DMS153 (cell line): Measurements from ENCODE around the gene PIEZO2.

Source experiments
- DNase-seq: peaks from one replicate; lab custom pipeline; 2025; lab: John Stamatoyannopoulos, UW

PIEZO2 gene

DNA sequence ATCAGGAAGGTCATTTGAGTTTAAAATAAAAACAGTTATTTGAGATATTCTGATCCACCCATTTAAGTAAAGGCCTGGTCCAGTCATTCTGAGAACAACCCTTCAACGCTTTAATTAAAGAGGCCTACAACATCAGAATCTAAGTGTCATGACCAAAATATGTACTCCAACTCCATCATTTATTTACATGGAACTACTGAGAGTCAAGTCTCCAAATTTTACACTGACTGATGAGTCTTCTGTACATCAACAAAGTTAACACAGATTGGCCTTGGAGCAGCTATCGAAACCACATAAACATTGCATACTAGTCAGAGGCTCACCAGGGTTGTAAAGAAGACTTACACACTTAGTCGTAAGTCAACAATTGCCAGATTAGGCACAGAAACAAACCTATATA lies 37.1 kb downstream of the PIEZO2 start:
- no peak for DNase-seq

DNA sequence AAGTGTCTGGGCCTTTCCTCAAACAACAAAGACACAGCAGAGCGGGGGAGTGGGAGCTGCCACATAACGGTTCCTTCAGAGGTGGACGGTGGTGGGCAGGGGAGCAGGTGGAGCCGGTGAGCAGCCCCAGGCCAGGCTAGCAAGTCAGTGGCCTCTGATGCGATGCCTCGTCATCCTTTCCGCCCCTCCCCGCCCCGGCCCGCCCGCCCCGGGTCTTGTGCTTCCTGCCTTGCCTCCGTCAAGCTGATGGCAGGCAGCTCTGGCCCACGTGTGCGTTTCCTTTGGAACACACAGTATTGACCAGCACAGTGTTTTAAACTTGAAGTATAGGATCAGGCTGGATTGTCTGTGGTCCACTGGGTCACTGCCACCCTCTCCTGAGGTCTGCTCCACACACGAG lies 38.9 kb downstream of the PIEZO2 start:
- DNase-seq, result no peak

DNA sequence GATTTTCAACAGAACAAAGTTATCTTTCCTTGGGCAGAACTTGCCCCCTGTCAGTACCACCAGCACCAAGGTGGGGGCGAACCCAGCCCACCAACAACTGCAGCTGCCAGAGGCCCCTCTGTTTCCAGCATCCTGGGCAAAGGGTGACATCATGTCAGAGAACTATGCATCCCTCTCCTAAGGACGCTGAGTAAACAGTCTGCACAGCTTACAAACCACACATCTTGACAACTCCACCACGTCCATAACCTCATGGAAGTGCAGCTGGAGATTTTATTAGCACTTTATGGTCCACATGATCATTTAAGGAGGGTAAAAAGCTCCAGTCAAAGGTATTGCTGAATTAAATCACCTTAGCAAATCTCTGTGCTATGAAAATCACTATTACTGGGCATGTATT lies 40.4 kb downstream of the PIEZO2 start:
- no peak for DNase-seq

DNA sequence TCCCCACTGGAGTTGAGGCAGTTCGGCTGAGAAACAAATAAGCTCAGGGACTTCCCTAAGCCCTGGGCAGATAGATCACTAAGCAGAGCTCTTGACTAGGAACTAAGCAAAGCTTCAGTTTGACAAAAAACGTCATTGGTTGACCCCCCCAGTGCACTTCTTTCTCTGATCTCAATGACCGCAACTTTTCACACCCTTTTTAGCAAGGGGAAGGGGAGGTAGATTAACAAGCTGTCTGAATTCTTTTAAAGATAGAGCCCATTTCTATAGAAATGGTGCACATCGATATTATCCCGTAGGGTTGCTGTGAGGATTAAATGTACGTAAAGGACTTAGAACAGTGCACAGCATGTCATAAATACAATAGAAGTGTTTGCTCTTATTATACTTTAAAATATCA lies 42.5 kb downstream of the PIEZO2 start:
- no peak for DNase-seq

DNA sequence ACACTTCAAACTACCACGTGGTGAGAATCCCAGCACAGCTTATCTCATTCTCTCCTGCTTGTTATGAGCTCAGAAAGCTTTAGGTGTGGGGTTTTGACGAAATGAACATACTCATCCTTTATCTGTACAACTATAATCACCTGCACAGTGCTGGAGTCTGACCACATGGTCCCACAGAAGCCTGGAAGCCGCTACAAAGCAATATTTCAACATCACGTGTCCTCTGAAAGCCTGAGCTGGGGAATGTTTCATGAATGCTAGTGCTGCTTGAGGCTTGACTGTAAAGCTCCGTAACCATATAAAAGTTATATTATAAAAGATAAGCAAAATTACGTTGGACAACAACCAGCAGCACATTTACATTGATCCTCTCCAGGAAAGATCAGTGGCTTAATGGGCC lies 43.9 kb downstream of the PIEZO2 start:
- no peak for DNase-seq

DNA sequence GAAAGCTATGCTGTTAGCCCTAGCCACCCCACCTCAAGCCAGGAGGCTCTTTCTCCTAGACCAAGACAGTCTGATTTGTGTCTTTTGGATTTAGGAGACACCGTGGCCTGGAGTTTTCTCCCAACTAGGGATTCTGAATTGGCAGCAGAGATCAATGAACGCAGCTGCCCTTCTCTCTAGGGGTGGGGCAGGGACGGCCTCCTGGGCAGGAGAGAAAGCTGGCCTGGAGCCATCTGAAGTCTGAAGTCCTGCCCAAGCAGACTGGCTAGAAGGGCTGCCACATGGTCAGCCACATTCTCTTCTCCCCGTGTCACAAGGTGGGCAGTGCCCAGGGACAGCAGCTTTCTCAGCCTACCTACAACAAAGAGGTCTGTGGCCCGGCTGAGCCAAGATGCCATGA lies 45.1 kb downstream of the PIEZO2 start:
- no peak for DNase-seq

DNA sequence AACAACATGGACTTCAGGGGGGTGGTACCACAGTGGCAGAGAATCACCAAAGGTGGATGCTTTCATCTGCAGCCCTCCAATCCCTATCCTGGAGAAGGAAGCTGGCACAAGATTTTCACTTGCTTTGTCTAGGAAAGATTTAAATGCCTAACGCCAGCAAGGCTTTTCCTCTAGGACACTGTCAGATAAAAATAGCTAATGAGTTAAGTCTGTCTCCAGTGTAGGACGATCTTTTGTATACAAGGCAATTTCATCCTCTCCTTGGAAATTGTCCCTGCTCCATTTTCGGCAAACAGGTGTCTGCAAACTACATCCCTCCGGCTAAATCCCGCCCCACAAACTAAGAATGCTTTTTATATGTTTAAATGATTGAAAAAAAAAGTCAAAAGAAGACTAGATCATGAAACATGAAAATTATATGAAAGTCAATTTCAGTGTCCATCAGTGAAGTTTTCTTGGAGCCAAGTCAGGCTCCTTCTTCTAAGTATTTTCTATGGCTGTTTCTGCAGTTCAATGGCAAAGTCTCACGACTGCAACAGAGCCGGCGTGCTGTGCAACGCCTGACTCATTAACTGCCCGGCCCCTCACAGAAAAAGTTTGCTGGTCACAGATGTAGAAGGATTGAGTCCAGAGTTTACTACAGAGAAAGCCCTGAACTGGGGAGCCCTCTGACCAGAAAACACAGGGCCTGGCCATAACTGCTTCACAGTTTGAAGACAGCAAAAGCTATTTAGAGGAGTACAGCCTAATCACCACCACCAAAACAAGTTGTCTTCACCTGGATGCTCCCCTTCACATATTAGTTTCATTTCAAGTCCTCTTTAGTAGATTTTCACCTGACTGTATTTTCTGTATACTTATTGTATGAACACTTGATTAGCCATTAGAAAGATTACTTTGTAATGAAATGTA lies 52.3 kb downstream of the PIEZO2 start:
- no peak for DNase-seq

DNA sequence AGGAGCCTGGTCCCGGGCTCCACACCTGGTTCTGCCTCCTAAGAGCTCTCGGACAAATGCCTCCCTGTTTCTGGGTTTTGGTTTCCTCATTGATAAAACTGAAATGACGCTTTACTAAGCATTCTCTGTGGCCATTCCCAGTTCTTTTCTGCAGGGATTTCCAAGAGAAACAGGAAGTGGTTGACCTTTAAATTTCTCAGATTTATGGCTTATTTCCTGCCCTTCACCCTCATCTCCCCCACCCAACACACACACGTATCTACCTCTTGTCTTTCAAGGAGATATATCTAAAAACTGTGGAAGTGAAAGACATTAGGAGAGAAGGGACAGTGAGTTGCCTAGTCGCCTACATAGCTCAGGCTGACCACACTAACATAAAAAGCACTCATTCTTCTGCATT lies 53.0 kb downstream of the PIEZO2 start:
- DNase-seq, result no peak

DNA sequence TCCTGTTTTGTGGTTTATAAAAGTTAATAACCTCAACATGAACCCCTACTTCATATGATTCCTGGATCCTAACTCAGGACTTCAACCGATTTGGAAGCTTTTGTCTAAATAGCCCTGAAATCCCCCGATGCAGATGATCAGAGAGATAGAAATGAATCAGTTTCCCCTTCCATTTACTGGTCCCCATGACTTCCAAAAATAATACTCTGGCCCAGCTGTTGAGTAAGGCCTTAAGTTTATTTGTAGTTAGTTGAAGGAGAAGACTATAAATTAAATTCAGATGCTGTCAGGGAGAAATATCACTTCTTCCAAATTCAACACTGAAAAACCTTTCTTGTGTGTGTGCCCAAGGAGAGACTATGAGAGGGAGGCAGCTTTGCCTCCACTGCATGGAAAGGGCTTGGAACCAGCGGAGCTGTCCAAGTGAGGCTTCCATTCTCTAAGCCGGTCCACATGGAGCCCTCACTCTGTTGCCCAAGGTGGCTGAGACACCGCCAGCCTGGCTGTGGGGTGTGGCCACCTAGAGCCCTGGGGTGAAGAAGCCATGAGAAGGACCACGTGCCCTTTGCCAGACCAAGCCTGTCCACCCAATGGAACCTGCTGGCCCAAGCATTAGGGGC lies 53.6 kb downstream of the PIEZO2 start:
- no peak for DNase-seq

DNA sequence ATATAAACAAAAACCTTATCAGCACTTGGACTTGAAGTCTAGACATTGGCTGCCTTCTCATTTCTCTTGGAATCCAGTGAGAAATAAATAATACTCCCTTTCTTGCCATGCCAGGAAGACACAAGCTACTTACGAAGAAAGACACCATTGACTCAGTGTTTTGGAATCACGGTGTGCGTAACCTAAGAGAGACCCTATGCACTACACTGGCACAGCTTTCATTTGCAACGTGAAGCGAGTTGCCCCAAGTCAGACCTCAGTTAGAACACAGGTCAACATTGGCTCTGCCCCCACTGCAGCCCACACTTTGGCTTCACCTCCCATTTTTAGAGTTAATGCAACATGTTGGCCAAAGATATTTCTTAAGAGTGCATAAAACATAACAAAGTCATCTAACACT lies 54.2 kb downstream of the PIEZO2 start:
- no peak for DNase-seq

DNA sequence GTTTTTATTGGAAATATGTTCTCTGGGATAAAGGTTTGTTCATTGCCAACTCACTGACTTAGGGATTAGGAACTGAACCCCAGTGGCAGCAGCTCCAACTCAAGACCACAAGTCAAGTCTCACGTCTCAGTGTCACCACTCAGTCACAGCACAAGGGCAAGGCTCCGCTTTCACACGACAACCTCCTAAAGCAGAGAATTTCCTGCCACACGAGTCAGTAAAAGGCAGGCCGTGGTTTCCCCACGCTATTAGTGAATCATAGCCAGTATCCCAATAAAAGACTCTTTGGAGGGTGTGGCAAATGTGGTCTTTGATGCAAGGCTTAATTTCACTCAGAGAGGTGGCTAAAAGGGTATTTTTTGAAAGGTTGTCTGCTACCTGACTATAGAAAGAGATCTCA lies 57.6 kb downstream of the PIEZO2 start:
- DNase-seq, result no peak

DNA sequence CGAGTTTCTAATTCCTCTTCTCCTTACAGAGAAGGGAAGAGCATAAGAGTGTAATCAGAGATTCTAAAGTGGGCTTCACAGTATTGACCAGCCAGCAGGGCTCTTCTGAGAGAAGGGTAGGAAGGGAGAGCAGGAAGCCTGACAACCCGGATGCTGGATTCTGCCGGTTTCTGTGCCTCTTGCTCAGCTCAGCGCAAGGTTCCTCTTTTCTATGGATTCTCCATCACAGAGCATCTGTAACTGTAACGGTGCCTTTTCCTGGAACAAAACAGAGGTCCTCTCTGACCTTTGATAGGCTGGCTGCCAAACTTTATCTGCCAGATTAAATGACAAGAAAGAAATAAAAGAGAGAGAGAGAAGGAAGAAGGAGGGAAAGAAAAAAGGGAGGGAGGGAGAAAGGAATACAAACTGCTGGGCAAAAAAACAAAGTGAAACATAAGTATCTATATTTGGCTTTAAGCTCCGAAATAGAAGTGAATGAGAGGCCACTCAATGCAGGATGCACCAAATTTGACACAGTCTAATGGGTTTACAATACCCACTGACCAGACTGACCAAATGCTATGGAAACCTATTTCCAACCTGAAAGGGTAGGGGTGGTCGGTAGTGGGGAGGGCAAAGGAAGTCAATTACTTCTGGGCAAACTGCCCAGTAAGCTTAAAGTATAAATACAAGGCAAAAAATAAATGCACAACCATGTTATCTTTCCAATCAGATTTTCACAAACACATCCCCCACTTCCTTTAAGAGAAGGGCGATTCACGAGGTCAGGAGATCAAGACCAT lies 59.2 kb downstream of the PIEZO2 start:
- no peak for DNase-seq

DNA sequence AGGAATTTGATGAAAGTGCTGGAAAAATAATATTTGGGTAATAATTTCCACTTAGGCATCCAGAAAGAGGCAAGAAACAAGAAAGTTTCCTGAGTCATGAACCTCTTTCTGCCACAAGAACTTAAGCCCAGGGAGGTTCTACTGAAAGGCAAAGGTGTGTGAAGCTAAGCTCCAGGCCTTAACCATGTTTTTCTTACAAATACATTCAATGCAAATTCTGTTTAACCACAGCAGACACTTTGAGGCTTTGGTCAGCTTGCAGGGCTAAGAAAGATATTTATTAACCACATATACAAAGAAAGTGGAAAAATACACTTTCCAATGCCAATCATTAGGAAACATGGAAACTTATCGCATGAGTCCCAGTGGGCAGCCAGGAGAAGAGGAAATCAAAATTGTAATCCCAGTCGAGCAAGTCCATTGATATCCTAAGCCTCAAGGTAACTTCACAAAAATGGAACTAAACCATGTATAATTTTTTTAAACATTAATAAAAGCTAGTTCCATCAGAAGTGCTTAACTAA lies 68.3 kb downstream of the PIEZO2 start:
- DNase-seq, result no peak

DNA sequence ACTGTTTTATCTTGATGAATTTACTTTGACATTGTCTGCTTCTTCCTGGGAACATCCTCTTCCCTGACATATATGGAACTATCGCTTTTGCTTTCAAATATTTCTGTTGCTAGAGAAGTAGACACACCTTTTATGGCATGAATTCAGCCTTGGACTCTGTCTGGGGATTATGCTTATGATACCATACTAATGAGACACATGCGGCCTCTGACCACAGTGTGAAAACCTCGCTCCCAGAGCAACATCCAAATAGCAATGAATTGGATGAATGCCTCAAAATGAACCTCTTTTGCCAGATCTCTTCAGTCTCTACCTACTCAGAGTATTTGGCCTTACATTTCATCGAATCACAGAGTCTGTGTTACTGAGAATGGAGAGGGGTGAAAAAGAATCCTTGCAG lies 70.9 kb downstream of the PIEZO2 start:
- DNase-seq, result no peak

DNA sequence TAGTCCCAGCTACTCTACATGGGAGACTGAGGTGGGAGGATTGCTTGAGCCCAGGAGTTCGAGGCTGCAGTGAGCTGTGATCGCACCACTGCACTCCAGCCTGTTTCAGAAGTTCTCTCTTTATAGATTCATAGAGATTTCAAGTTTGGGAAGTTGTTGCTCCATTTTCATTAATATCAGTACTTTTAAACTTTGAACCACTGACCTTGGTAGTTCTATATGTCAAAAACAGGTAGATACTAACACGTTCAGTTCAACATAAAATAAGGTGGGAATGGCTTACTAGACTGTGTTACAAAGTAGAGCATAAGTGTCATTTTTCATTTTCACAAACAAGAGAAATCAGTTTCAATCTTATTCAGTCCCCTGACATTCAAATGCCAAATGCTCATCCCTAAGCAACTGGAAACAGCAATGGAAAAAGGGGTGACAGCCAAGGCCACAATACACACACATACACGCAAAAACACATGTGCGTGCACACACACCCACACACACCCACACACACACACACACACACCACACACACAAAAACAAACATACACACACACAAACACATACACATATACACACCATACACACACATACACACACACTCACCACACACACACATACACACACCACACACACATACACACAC lies 71.7 kb downstream of the PIEZO2 start:
- no peak for DNase-seq

DNA sequence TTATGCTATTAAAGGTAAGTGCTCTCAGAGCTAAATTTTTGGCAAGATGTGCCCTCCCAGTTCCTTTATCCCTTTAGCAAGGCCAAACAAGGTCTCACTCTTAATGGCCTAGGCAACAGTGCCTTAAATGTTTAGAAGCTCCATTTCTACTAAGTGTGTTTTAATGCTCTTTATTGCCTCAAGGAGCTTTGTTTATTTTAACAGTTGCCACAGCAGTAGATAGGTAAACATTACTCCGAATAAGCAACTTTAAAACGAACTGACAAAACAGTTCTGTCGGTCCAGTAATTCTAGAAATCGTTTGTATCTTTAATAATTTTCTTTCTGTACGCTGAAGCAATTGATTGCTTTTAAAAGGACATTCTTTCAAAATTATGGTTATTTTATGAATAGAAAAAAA lies 74.5 kb downstream of the PIEZO2 start:
- peak; percentile 51 for DNase-seq

DNA sequence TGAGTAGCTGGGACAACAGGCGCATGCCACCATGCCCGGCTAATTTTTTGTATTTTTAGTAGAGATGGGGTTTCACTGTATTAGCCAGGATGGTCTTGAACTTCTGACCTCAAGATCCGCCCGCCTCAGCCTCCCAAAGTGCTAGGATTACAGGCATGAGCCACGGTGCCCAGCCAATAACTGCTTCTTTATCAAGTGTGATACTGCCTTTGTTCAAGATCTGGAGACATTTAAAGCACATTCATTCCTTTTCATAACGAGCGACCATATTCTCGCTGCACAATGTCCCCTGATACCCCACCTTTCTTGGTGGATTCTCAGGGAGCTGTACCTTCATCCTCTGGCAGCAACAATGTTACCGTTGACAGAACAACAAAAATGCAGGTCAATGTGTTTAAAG lies 75.4 kb downstream of the PIEZO2 start:
- DNase-seq, result no peak

DNA sequence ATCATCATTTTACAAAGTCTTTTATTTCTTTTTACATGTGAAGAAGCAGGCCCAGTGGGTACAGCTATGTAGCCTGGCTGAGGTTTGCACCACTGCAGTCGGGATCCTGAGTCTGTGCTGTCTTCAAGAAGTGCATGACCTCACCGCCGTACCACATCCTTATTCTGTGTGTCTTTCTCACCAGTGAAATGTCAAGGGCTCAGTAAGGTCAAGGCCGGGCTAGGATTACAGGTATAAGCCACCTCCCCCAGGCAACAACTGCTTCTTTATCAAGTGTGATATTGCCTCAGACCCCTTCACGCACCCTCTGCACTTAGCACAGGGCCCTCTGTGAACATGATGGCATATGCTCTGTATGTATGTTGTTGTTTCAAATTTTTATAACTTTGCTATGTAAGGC lies 76.7 kb downstream of the PIEZO2 start:
- DNase-seq, result no peak

DNA sequence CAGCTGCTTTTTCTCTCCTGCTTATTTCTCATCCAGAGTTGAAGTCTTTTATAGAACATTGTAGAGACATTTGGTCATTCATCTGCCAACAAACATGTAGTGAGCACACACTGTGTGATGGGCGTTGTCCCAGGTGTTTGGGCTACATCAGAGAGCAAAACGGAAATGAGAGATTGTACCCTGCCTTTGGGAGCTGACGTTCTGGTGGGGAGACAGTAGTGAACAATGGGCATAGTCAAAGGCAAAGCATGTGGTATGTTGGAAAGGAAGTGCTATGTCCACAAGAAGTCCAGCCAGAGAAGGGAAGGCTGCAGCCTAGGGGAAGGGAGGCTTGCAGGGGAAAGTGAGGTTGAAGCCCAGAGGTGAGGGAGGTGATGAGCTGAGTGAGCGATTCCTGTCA lies 78.1 kb downstream of the PIEZO2 start:
- DNase-seq, result no peak

DNA sequence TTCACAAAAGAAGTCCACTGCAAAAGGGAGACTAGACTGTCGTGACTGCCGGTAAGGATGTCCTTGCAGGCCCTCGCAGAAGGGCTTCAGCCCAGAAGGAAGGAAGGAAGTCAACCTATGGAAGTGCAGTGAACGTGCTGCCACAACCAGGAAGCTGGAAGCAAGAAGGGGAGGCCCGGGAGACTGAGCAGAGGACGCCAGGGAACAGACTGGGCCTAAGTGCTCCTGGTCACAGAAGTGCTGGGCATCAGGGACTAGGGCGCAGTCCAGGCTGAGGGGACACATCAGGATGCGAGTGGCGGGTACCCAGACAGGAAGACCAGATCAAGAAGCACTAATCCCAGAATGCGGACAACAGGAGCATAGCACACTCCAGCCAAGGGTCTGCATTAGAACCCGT lies 78.8 kb downstream of the PIEZO2 start:
- DNase-seq, result no peak

DNA sequence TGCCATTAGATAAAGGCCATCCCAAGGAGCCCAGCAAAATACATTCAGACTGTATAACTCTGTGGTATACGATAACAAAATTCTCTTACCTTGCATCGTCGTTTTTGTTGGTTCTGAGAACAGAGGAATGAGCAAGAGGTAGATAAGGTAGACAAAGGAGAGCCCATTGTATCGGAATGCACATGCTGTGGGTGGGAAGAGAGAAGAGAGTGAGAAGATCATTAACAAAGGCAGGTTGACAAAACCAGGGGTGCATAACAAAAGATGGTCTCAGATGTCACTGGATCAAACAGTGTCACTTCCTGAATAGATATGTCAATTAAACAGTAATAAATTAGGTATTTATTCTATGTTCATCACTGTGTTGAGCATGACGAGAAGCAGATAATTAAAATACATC lies 83.3 kb downstream of the PIEZO2 start:
- no peak for DNase-seq
